GM10266 (cell line): Measurements from ENCODE around the gene SFMBT1.

ENCODE experiments used
- DNase-seq: peaks from one replicate; pipeline ENCODE4 v3.0.0; 2012; ENCODE audit errors: extremely low spot score
- CTCF ChIP-seq: IDR thresholded peaks from 2 replicates; pipeline ENCODE4 v1.5.1; 2012; ENCODE audit warnings: mild to moderate bottlenecking, low read depth; ENCODE audit not compliant: control insufficient read depth, insufficient read depth; ENCODE audit errors: missing control alignments

Gene SFMBT1

GRCh38 chr3:52897130-52898122, 148.4 kb downstream of the SFMBT1 start, which contains the start of gene STIMATE:
STIMATE (minus strand) TSS chr3:52897548; CDS start chr3:52897450, 98 bp downstream.
- no peak for TF ChIP-seq CTCF
- DNase-seq = peak; percentile 95

DNA sequence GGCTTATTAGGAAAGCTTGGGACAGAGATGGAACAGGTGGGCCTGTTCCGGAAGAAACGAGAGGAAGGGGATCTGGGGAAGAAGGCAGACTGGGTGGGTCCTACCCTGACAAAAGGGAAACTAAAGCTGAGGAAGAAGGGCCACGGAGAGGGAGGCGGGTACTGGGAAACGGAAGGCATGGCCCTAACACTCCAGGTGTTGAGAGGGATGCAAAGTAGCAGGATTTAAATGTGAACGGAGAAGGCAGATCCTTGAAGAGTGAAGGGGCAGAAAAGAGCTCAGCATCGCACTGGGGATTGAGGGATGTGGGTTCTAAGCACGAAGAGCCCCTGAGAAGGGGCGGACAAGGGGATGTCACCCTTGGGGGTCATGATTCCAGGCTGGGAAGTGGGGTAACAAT, 149.3 kb downstream of the SFMBT1 start:
- TF ChIP-seq CTCF = no peak
- DNase-seq = no peak

GRCh38 chr3:52896151-52896550, 149.7 kb downstream of the SFMBT1 start:
- DNase-seq = no peak
- no peak for TF ChIP-seq CTCF

GRCh38 chr3:52895418-52895817, 150.5 kb downstream of the SFMBT1 start:
- DNase-seq = no peak
- TF ChIP-seq CTCF = no peak

DNA sequence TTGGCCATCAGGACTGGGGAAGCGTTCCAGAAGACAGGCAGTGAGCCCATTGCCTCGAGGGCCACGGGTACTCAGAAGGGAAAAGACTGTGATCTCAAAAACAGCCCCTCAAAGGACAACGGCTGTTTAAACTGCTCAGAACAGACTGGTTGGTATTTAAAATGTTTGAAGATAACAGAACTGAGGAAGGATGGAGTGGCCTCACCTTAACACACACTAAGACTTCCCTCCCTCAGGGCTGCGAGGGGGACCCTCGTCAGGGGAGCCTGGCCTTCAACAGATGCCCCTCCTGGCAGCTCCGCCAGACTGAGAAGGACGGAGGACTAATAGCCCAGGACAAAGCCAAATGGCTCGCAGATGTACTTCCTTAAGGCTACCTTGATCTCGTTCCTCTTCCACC, 151.1 kb downstream of the SFMBT1 start:
- no peak for DNase-seq

DNA sequence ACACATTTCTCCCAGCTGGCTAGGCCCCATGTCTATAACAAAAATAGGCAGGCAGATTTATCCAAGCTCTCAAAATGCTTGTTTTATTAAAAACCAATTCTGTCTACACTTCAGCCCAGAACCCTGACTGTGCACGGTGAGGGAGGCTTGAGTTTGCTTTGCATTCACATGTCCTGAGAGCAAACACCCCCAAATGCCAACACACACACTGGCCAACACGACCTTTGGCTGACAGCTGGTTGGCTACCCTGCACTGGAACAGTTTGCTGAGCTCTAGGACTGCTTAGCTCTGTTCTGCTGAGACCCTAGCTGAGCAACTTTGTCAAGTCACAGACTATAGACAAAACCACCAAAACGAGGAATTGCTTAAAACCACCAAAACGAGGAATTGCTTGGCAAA, 152.2 kb downstream of the SFMBT1 start:
- DNase-seq = no peak
- TF ChIP-seq CTCF = no peak

More for the DNA sequence above, 151.1 kb downstream of the SFMBT1 start:
- TF ChIP-seq CTCF = no peak
